Measurements from ENCODE around the gene GINS3.
"Not testable (repeated sequence)": the region's sequence is repeated elsewhere in the genome, so short reads cannot be mapped to it uniquely, and the experiment has no call there.

The GINS3 gene

DNA sequence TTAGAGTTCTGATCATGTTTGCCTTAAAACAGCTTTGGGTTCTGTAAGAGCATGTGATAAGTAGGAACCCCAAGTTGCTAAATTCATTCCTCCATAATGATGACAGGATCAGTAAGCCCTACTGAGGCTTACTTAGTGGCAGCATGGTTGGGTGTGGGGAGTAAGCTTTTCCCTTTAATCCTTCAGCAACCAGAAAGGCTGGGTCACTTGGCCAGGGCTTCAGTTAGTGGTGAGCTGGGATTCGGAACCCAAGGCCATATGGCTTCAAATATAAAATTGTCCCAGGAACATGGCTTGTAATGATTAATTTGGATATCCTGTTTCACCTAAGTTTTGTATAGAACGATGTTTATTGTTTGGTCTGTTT lies 850 bp downstream of the GINS3 start:
- no peak for DNase-seq

DNA sequence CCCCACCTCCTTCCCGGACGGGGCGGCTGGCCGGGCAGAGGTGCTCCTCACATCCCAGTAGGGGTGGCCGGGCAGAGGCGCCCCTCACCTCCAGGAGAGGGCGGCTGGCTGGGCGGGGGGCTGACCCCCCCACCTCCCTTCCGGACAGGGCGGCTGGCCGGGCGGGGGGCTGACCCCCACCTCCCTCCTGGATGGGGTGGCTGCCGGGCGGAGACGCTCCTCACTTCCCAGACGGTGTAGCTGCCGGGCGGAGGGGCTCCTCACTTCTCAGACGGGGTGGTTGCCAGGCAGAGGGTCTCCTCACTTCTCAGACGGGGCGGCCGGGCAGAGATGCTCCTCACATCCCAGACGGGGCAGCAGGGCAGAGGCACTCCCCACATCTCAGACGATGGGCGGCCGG lies 4.6 kb downstream of the GINS3 start:
- not testable (repeated sequence) for DNase-seq

GRCh38 chr16:58399718-58400633 lies 7.7 kb downstream of the GINS3 start:
- no peak for DNase-seq

- not testable (repeated sequence) for DNase-seq
These were observed 9.0 kb downstream of the GINS3 start for GRCh38 chr16:58401305-58401704.

GRCh38 chr16:58402796-58403195 lies 10.5 kb downstream of the GINS3 start:
- DNase-seq = no peak

DNA sequence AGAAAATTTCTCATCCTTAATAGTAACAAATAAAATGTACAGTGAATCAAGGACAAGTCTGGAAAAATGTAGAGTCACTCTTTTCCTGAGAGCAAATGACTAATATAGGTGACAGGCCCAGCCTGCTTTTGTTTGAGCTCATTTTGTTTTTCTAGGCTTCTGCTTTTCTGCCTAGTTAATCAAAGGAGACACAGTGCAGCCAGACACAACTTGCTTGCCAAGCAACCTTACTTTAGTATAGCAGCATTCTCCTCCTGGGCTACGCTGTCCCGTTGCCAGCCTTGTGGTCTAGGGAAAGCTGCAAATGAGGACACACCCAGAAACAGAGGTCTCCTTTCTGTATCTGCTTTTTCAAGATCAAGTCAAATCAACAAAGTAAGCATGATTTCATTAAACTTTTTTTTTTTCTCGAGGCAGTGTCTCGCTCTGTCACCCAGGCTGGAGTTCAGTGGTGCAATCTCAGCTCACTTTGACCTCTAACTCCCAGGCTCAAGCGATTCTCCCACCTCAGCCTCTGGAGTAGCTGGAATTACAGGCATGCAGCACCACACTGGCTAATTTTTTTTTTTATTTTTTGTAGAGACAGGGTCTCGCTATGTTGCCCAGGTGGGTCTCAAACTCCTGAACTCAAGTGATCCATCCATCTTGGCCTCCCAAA lies 17.2 kb downstream of the GINS3 start:
- no peak for DNase-seq

DNA sequence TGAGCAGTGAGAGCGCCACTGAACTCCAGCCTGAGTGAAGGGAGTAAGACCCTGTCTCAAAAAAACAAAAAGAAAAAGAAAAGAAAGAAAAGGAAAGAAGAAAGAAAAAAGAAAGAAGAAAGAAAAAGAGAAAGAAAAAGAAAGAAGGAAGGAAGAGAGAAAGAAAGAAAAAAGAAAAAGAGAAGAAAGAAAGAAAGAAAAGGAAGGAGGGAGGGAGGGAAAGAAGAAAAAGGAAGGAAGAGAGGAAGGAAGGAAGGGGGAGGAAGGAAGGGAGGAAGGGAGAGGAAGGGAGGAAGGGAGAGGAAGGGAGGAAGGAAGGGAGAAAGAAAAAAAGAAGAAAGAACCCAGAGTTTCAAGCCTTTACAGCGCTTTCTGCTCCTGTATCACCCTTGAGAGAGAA lies 19.1 kb downstream of the GINS3 start:
- DNase-seq = no peak

DNA sequence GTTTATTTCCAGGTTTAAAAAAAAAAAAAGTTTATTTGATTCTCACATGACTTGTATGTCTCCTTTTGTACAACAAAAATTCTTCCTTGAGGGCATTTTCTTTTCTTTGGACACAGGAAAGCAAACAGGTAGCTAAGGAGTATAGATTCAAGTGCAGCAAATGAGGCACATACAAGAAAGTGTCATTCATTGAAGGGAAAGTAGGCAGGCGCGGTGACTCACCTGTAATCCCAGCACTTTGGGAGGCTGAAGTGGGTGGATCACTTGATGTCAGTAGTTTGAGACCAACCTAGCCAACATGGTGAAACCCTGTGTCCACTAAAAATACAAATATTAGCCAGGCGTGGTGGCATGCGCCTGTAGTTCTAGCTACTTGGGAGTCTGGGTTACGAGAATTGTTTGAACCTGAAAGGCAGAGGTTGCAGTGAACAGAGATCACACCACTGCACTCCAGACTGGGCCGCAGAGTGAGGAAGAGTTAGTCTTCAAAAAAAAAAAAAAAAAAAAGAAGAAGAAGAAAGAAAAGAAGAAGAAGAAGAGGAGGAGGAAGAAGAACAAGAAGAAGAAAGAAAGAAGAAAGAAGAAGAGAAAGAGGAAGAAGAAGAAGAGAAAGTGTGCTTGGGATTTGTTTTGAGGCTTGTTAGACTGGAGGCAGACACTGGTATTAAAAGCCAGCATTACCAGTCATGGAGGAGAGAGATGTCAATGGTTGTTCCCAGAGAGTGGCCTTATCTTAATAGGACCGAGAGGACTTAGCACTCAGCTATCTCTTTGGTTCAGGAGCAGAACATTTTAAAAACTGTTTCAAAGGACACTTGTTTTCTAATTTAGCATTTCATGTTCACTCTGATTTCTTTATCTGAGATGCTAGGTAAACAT lies 19.7 kb downstream of the GINS3 start:
- DNase-seq = no peak

GRCh38 chr16:58412615-58412970 lies 20.3 kb downstream of the GINS3 start:
- not testable (repeated sequence) for DNase-seq

DNA sequence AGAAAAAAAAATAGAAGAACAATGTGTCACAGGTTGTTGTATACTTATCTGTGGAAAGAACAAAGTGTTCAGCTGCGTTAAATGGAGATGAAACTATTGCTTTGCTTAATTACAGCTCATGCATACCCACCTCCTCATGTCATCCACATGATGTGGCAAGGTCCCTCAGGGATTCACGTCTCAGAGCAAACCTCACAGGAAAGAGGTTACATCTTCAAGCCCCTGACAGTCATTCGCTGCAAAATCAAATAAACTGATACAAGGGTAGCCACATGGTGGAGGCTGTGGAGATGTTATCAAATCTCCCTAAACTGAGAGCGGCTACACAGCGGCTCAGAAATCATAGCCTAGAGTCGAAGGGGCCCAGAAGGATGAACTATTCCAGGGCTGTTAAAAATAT lies 21.1 kb downstream of the GINS3 start:
- DNase-seq = no peak

DNA sequence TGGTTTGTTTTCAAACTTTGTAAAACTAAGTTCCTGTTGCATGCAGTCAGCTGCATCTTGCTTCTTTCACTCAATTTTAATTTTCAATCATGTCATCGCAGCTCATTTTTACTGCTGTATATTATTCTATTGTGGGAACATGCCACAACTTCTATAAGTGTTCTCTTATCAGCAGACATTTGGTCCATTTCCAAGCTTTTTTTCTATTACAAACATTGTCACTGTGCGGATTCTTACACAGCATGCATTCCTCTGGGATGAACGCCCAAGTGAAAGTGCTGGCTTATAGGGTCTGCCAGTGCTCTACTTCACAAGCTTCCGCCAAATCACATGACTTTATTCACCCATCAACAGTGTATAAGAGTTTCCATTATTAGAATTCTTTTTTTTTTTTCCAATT lies 22.7 kb downstream of the GINS3 start:
- no peak for DNase-seq

DNA sequence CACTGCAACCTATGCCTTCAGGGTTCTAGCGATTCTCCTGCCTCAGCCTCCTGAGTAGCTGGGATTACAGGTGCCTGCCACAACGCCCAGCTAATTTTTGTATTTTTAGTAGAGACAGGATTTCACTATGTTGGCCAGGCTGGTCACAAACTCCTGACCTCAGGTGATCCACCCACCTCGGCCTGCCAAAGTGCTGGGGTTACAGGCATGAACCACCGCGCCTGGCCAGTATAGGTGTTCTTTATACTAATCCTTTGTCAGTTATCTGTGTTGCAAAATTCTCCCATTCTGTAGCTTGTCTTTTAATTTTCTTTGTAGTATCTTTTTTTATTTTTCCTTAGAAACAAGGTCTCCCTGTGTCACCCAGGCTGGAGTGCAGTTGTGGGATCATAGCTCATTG lies 23.7 kb downstream of the GINS3 start:
- DNase-seq = not testable (repeated sequence)

DNA sequence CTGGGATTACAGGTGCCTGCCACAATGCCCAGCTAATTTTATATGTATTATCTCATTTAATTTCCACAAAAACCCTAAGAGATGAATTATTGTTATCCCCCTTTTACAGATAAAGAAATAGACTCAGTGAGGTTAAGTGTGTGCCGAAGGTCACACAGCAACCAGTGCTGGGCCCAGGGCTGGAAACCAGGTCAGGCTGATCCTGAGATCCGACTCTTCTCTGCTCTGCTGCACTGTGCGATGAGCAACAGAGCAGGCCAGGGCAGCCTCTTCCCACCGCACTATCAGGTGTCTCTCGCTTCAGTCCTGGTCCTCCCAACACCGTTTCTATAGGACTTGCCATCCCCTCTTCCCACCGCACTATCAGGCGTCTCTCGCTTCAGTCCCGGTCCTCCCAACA lies 24.8 kb downstream of the GINS3 start:
- DNase-seq = no peak

GRCh38 chr16:58417600-58417999 lies 25.3 kb downstream of the GINS3 start:
- DNase-seq = no peak

- no peak for DNase-seq
These were observed 25.8 kb downstream of the GINS3 start for GRCh38 chr16:58418026-58418425.

DNA sequence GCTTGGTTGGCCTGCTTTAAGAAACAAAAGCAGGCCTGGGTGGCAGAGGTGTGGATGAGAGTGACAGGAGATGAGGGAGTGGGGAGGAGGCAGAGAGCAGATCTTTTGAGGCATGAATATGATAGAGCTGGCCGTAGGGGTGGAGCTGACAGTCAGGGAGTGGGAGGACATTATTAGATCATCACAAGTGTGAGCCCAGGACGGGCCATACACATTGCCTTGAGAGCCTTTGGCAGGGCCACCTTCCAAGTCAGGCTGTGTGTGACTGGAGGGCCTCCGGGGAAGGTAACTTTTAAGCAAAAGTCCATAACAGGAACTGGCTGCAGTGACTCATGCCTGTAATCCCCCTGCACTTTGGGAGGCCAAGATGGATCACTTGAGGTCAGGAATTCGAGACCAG lies 26.3 kb downstream of the GINS3 start:
- DNase-seq = no peak

DNA sequence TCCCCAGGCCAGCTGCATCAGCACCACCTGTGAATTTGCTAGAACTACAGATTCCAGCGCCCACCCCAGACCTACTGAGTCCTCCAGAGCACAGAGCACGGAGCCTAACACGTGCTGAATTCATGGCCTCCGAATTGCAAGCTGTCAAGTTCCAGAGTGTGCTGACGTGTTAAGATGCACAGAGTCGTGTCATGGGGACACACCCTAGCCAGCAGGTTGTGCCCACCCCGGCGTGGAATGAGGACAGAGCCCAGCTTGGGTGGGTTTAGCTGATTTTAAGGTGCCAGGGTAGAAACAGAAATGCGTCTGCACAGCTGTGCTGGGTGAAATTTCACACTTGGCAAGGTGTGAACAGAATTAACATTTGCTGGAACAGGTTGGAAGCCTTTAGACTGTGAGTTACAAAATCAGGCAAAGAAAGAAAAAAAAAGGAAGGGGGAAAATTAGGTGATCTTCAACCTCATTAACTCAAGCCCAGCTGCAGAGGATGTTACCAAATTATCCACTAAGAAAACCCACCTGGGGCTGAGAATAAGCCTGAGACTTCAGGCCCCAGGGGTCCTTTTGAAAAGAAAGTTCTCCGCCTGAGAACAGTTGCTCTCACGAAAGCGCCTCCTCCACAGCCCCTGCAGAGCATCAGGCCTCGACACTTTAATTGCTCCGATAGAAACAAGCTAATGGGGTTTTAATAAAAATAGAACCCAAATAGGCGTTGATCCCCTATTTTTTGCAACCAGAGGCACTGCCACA lies 27.1 kb downstream of the GINS3 start:
- DNase-seq = no peak

DNA sequence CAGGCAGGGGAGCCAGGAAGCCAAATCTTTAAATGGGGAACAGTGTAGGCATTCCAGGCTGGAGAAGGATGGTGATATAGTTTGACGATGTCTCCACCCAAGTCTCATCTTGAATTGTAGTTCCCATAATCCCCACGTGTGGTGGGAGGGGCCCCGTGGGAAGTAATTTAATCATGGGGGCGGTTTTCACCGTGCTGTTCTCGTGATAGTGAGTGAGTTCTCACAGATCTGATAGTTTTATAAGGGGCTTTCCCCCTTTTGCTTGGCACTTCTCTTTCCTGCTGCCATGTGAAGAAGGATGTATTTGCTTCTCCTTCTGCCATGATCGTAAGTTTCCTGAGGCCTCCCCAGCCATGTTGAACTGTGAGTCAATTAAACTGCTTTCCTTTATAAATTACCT lies 28.8 kb downstream of the GINS3 start:
- no peak for DNase-seq

- no peak for DNase-seq
These were observed 29.3 kb downstream of the GINS3 start for GRCh38 chr16:58421529-58421928.

GRCh38 chr16:58422809-58423208 lies 30.5 kb downstream of the GINS3 start:
- DNase-seq = no peak

- no peak for DNase-seq
These were observed 33.0 kb downstream of the GINS3 start for GRCh38 chr16:58425245-58425644.

GRCh38 chr16:58425756-58426494 lies 33.7 kb downstream of the GINS3 start:
- no peak for DNase-seq
